Nephron (organoid): ENCODE data around the gene SLC35C1.
"Not testable (repeated sequence)": the region's sequence is repeated elsewhere in the genome, so short reads cannot be mapped to it uniquely, and the experiment has no call there.

Experiments used
- H3K27ac Mint-ChIP-seq, 3 experiments: 2 replicates each; pipeline ENCODE4 v1.8.0; 2020; ENCODE audit warnings: mixed read lengths in 3 of 3, mild to moderate bottlenecking in 2 of 3, moderate library complexity in 1 of 3
- H3K27me3 Mint-ChIP-seq: 2 replicates; pipeline ENCODE4 v1.8.0; 2021; ENCODE audit warnings: low read depth, mild to moderate bottlenecking, moderate library complexity, mixed read lengths
- H3K36me3 Mint-ChIP-seq: 2 replicates; pipeline ENCODE4 v1.8.0; 2020; ENCODE audit warnings: low read depth, mixed read lengths
- H3K4me1 Mint-ChIP-seq: 2 replicates; pipeline ENCODE4 v1.8.0; 2020; ENCODE audit warnings: mixed read lengths
- H3K4me3 Mint-ChIP-seq, 3 experiments: 2 replicates each; pipeline ENCODE4 v1.8.0; 2020; ENCODE audit warnings: mild to moderate bottlenecking in 3 of 3, mixed read lengths in 3 of 3, moderate library complexity in 2 of 3
- H3K9me3 Mint-ChIP-seq: 2 replicates; pipeline ENCODE4 v1.8.0; 2020; ENCODE audit warnings: mixed read lengths
- TF ChIP-seq, protein P1 (sequence below), 3 experiments: fragments of 200-600 bp; sonication (generic); IDR thresholded peaks; one replicate each; pipeline ENCODE4 v1.5.0; 2021; ENCODE audit warnings: antibody characterized with exemption in 3 of 3; ENCODE audit not compliant: unreplicated experiment in 3 of 3

The SLC35C1 gene

GRCh38 chr11:45832811-45833441 lies 28.0 kb downstream of the SLC35C1 start:
- no peaks in the 10 kb centered on the region for H3K36me3 Mint-ChIP-seq
- H3K27ac Mint-ChIP-seq, result peak overlapping the region in 1 of 3 experiments; percentile 36
- H3K4me3 Mint-ChIP-seq, result no peak overlapping the region
- peaks cover 28% of the 10 kb centered on the region for H3K27me3 Mint-ChIP-seq
- TF ChIP-seq, protein P1, sequence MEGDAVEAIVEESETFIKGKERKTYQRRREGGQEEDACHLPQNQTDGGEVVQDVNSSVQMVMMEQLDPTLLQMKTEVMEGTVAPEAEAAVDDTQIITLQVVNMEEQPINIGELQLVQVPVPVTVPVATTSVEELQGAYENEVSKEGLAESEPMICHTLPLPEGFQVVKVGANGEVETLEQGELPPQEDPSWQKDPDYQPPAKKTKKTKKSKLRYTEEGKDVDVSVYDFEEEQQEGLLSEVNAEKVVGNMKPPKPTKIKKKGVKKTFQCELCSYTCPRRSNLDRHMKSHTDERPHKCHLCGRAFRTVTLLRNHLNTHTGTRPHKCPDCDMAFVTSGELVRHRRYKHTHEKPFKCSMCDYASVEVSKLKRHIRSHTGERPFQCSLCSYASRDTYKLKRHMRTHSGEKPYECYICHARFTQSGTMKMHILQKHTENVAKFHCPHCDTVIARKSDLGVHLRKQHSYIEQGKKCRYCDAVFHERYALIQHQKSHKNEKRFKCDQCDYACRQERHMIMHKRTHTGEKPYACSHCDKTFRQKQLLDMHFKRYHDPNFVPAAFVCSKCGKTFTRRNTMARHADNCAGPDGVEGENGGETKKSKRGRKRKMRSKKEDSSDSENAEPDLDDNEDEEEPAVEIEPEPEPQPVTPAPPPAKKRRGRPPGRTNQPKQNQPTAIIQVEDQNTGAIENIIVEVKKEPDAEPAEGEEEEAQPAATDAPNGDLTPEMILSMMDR (IDR thresholded peaks at IDR 0.05; ENCODE audit: unreplicated experiment in 3 of 3), result no peak
- H3K4me1 Mint-ChIP-seq, result no peaks in the 10 kb centered on the region
- H3K9me3 Mint-ChIP-seq, result no peaks in the 10 kb centered on the region

GRCh38 chr11:45833761-45834160 lies 28.8 kb downstream of the SLC35C1 start:
- Mint-ChIP-seq H3K4me3 (no peak overlapping the region), H3K27me3 (peaks cover 28% of the 10 kb centered on the region), H3K9me3 (no peaks in the 10 kb centered on the region), H3K4me1 (no peaks in the 10 kb centered on the region), H3K36me3 (no peaks in the 10 kb centered on the region), H3K27ac (no peak overlapping the region)
- TF ChIP-seq, protein P1 (IDR thresholded peaks at IDR 0.05; ENCODE audit: unreplicated experiment in 3 of 3), result no peak

DNA sequence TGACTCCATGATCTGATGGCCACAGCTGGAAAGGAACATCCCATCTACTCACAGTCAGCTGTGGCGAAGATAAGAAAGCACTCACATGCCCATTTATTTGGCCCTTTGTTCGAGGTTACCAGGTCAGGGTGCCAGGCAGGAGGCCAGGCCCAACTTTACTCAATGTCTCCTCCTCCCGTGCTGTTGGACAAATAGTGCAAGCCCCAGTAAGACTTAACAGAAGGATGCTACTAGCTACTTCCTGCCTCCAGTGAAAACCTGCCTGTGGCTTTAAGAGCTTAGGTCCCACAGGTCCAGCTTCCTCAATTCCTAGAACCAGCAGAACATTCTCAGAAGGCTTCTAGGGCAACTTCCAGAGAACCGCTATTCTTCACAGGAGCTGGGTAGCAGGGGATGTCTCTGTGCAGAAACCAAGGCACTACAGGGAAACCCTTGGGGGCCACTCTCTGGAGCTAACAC lies 29.4 kb downstream of the SLC35C1 start:
- Mint-ChIP-seq H3K4me1 (no peaks in the 10 kb centered on the region), H3K9me3 (no peaks in the 10 kb centered on the region), H3K27ac (no peak overlapping the region), H3K27me3 (peaks cover 28% of the 10 kb centered on the region), H3K4me3 (no peak overlapping the region), H3K36me3 (no peaks in the 10 kb centered on the region)
- TF ChIP-seq, protein P1 (IDR thresholded peaks at IDR 0.05; ENCODE audit: unreplicated experiment in 3 of 3), result no peak

DNA sequence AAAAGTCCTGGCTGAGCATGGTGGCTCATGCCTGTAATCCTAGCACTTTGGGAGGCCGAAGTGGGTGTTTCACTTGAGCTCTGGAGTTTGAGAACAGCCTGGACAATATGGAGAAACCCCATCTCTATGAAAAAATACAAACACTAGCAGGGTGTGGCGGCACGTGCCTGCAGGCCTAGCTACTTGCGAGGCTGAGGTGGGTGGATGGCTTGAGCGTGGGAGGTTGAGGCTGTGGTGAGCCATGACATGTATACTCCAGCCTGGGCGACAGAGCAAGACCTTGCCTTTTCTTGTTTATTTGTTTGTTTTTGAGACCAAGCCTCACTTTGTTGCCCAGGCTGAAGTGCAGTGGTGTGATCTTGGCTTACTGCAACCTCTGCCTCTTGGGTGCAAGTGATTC lies 34.3 kb downstream of the SLC35C1 start:
- no peaks in the 10 kb centered on the region for H3K9me3 Mint-ChIP-seq
- H3K27me3 Mint-ChIP-seq, result peaks cover 19% of the 10 kb centered on the region
- no peak overlapping the region for H3K4me3 Mint-ChIP-seq
- no peaks in the 10 kb centered on the region for H3K36me3 Mint-ChIP-seq
- H3K27ac Mint-ChIP-seq, result no peak overlapping the region
- peaks cover 5% of the 10 kb centered on the region for H3K4me1 Mint-ChIP-seq
- TF ChIP-seq, protein P1 (IDR thresholded peaks at IDR 0.05; ENCODE audit: unreplicated experiment in 3 of 3), result no peak

DNA sequence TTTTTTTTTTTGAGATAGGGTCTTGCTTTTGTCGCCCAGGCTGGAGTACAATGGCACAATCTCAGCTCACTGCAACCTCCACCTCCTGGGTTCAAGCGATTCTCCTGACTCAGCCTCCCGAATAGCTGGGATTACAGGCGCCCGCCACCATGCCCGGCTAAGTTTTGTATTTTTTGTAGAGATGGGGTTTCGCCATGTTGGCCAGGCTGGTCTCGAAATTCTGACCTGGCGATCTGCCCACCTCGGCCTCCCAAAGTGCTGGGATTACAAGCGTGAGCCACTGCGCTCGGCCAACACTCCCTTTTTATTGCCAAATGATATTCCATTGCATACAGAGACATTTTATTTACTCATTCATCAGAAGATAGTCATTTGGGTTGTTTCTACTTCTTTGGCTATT lies 35.3 kb downstream of the SLC35C1 start:
- H3K36me3 Mint-ChIP-seq, H3K4me3 Mint-ChIP-seq, H3K27ac Mint-ChIP-seq, H3K9me3 Mint-ChIP-seq, H3K4me1 Mint-ChIP-seq: not testable (repeated sequence)
- peaks cover 18% of the 10 kb centered on the region for H3K27me3 Mint-ChIP-seq

GRCh38 chr11:45843158-45843924 lies 38.4 kb downstream of the SLC35C1 start:
- Mint-ChIP-seq H3K27ac (peak overlapping the region; percentile 13 to 64 (median 53)), H3K27me3 (peaks cover 8% of the 10 kb centered on the region), H3K9me3 (no peaks in the 10 kb centered on the region), H3K36me3 (no peaks in the 10 kb centered on the region), H3K4me3 (peak overlapping the region; percentile 14 to 26 (median 24)), H3K4me1 (peaks cover 15% of the 10 kb centered on the region)
- TF ChIP-seq, protein P1 (IDR thresholded peaks at IDR 0.05; ENCODE audit: unreplicated experiment in 3 of 3), result peak; percentile 92 to 97 (median 95)
